HG02870 (cell line): ENCODE results near the gene TMPRSS2.

Source experiments
- ATAC-seq: cut with Tn5 transposase; IDR thresholded peaks from one replicate; pipeline ENCODE4 v1.9.1; 2021; ENCODE audit warnings: mild to moderate bottlenecking, moderate library complexity; ENCODE audit not compliant: unreplicated experiment

Gene TMPRSS2

GRCh38 chr21:41482980-41483379 is 25.0 kb downstream of the TMPRSS2 start:
- ATAC-seq = no peak

GRCh38 chr21:41482301-41482700 is 25.7 kb downstream of the TMPRSS2 start:
- no peak for ATAC-seq

- no peak for ATAC-seq
Measured at GRCh38 chr21:41481191-41481590, 26.8 kb downstream of the TMPRSS2 start.

GRCh38 chr21:41480086-41480690 is 27.8 kb downstream of the TMPRSS2 start:
- no peak for ATAC-seq

- no peak for ATAC-seq
Measured at GRCh38 chr21:41479686-41480085, 28.3 kb downstream of the TMPRSS2 start.

GRCh38 chr21:41478319-41479177 is 29.4 kb downstream of the TMPRSS2 start:
- no peak for ATAC-seq

GRCh38 chr21:41477641-41478318 is 30.2 kb downstream of the TMPRSS2 start:
- ATAC-seq = no peak

- ATAC-seq = no peak
Measured at GRCh38 chr21:41475714-41476420, 32.1 kb downstream of the TMPRSS2 start.

GRCh38 chr21:41472753-41473548 is 35.0 kb downstream of the TMPRSS2 start:
- ATAC-seq = no peak

- no peak for ATAC-seq
Measured at GRCh38 chr21:41470054-41470453, 37.9 kb downstream of the TMPRSS2 start.

GRCh38 chr21:41466024-41466820 is 41.7 kb downstream of the TMPRSS2 start:
- ATAC-seq = no peak

- no peak for ATAC-seq
Measured at GRCh38 chr21:41465176-41465781, 42.7 kb downstream of the TMPRSS2 start.

GRCh38 chr21:41460578-41461527 is 47.1 kb downstream of the TMPRSS2 start:
- ATAC-seq = peak; percentile 70

GRCh38 chr21:41459884-41460534 is 47.9 kb downstream of the TMPRSS2 start:
- ATAC-seq = no peak

GRCh38 chr21:41458559-41458958 is 49.4 kb downstream of the TMPRSS2 start:
- no peak for ATAC-seq

GRCh38 chr21:41458121-41458520 is 49.8 kb downstream of the TMPRSS2 start:
- no peak for ATAC-seq

- no peak for ATAC-seq
Measured at GRCh38 chr21:41453761-41454160, 54.2 kb downstream of the TMPRSS2 start.

- ATAC-seq = no peak
Measured at GRCh38 chr21:41453198-41453597, 54.8 kb downstream of the TMPRSS2 start.
